DND-41 (cell line): ENCODE measurements around the gene PRRX1.

ENCODE experiments used
- ATAC-seq: fragments of 200-7000 bp; cut with Tn5 transposase; 3 replicates; pipeline ENCODE4 v1.9.1; 2021; ENCODE audit warnings: low read depth; ENCODE audit not compliant: insufficient read depth
- DNase-seq: peaks from one replicate; pipeline ENCODE4 v3.0.0-alpha.2; 2020
- H2AFZ ChIP-seq: 2 replicates; pipeline ENCODE4 v1.6.0; 2012; ENCODE audit warnings: low read depth, low read length
- H3K27ac ChIP-seq: 2 replicates; pipeline ENCODE4 v1.5.1; 2012; ENCODE audit warnings: low read length, inconsistent platforms
- H3K27me3 ChIP-seq: fragments of 200-600 bp; sonication (generic); 2 replicates; pipeline ENCODE4 v1.6.0; 2012; ENCODE audit warnings: low read length, mild to moderate bottlenecking, inconsistent platforms; ENCODE audit not compliant: insufficient read depth, poor library complexity
- H3K36me3 ChIP-seq: 2 replicates; pipeline ENCODE4 v1.5.1; 2012; ENCODE audit warnings: low read length, inconsistent platforms; ENCODE audit not compliant: insufficient read depth
- H3K4me1 ChIP-seq: 2 replicates; pipeline ENCODE4 v1.5.1; 2012; ENCODE audit warnings: mild to moderate bottlenecking, low read length; ENCODE audit not compliant: insufficient read depth
- H3K4me2 ChIP-seq: 2 replicates; pipeline ENCODE4 v1.6.0; 2012; ENCODE audit warnings: mild to moderate bottlenecking, moderate library complexity, low read length, inconsistent platforms; ENCODE audit not compliant: insufficient read depth
- H3K4me3 ChIP-seq, 2 experiments: fragments of 200-600 bp in 1 of 2; shearing (Covaris generic) in 1 of 2; 2 replicates each; pipeline ENCODE4 v1.5.1; 2012 to 2016; ENCODE audit warnings: inconsistent platforms in 2 of 2, low read length in 2 of 2, mild to moderate bottlenecking in 2 of 2, low read depth in 1 of 2, moderate library complexity in 1 of 2
- H3K79me2 ChIP-seq: 2 replicates; pipeline ENCODE4 v1.6.0; 2012; ENCODE audit warnings: low read length, inconsistent platforms; ENCODE audit not compliant: insufficient read depth
- H3K9ac ChIP-seq: 2 replicates; pipeline ENCODE4 v1.6.0; 2012; ENCODE audit warnings: low read depth, mild to moderate bottlenecking, inconsistent platforms, low read length, moderate library complexity
- H3K9me3 ChIP-seq: 2 replicates; pipeline ENCODE4 v1.5.1; 2012; ENCODE audit warnings: low read length, moderate library complexity, mild to moderate bottlenecking, inconsistent platforms; ENCODE audit not compliant: insufficient read depth, severe bottlenecking
- H4K20me1 ChIP-seq: 2 replicates; pipeline ENCODE4 v1.6.0; 2012; ENCODE audit warnings: low read length; ENCODE audit not compliant: insufficient read depth
- CTCF ChIP-seq: IDR thresholded peaks from 2 replicates; pipeline ENCODE4 v1.5.1; 2012; ENCODE audit warnings: borderline replicate concordance, low read length, moderate library complexity, mild to moderate bottlenecking; ENCODE audit not compliant: poor library complexity, severe bottlenecking; ENCODE audit errors: extremely low read depth
- EZH2 ChIP-seq: IDR thresholded peaks from 3 replicates; pipeline ENCODE4 v1.6.1; 2012; ENCODE audit warnings: borderline replicate concordance, low read depth, mild to moderate bottlenecking, moderate library complexity, low read length, inconsistent platforms; ENCODE audit not compliant: severe bottlenecking

The PRRX1 gene

GRCh38 chr1:170664093-170664827 is at the start of gene PRRX1:
PRRX1 (plus strand) TSS chr1:170664131; CDS start chr1:170664219, 88 bp downstream.
- H3K27ac ChIP-seq, result no peak within 1 kb of the TSS
- H2AFZ ChIP-seq, result no peak within 1 kb of the TSS
- no peaks in the 10 kb centered on the region for H3K36me3 ChIP-seq
- H3K4me2 ChIP-seq, result no peak within 1 kb of the TSS
- ATAC-seq, result no peak
- H4K20me1 ChIP-seq, result no peaks in the 10 kb centered on the region
- TF ChIP-seq CTCF, result no peak
- TF ChIP-seq EZH2, result no peak
- H3K4me3 ChIP-seq, result no peak within 1 kb of the TSS
- H3K9me3 ChIP-seq, result no peaks in the 10 kb centered on the region
- H3K4me1 ChIP-seq, result no peaks in the 10 kb centered on the region
- no peak within 1 kb of the TSS for H3K9ac ChIP-seq
- H3K27me3 ChIP-seq, result no peaks in the 10 kb centered on the region
- DNase-seq, result no peak
- H3K79me2 ChIP-seq, result no peaks in the 10 kb centered on the region

- no peaks in the 10 kb centered on the region for H3K79me2 ChIP-seq
- H3K9ac ChIP-seq, result no peak overlapping the region
- H2AFZ ChIP-seq, result no peak overlapping the region
- H3K4me3 ChIP-seq, result no peak overlapping the region
- no peak for DNase-seq
- no peaks in the 10 kb centered on the region for H3K4me1 ChIP-seq
- H3K27me3 ChIP-seq, result no peaks in the 10 kb centered on the region
- no peak overlapping the region for H3K27ac ChIP-seq
- H3K9me3 ChIP-seq, result peaks cover 3% of the 10 kb centered on the region
- ATAC-seq, result no peak
- no peaks in the 10 kb centered on the region for H4K20me1 ChIP-seq
- no peak for TF ChIP-seq EZH2
- TF ChIP-seq CTCF, result no peak
- no peak overlapping the region for H3K4me2 ChIP-seq
- no peaks in the 10 kb centered on the region for H3K36me3 ChIP-seq
Observed at GRCh38 chr1:170617591-170618330, 46.2 kb upstream of the PRRX1 start.

DNA sequence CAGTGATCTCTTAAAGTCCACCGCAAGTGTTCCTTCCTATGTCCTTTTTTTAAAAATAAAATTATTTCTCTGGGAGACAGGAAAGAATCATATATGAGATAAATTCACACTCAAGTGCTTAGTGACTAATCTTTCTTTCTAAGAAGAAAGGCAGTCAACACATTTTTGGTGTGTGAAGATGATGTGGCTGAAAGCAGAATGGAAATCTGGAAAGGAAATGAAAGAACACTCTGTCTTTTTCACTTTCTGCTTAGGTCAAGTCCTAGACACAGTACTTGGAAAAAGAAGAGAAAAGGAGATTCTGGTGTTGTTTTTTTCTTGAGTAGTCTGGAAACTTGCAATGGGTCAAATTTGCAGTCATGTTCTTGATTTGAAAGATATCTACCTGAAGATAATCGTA is 45.5 kb upstream of the PRRX1 start:
- no peak overlapping the region for H3K4me2 ChIP-seq

More for the DNA sequence above, 45.5 kb upstream of the PRRX1 start:
- Histone ChIP-seq H3K9me3 (peaks cover 3% of the 10 kb centered on the region), H3K27ac (no peak overlapping the region), H2AFZ (no peak overlapping the region), H3K79me2 (no peaks in the 10 kb centered on the region), H3K36me3 (no peaks in the 10 kb centered on the region), H4K20me1 (no peaks in the 10 kb centered on the region), H3K4me3 (no peak overlapping the region), H3K27me3 (no peaks in the 10 kb centered on the region), H3K9ac (no peak overlapping the region), H3K4me1 (no peaks in the 10 kb centered on the region)
- no peak for DNase-seq
- no peak for TF ChIP-seq EZH2
- no peak for TF ChIP-seq CTCF
- ATAC-seq, result no peak
